ENCODE results near the gene BOLL. TPM values are rescaled to one million over a fixed set of nuclear protein-coding genes. Genes with fewer than 3 reads are reported as not detected.
"Not testable (repeated sequence)": the region's sequence is repeated elsewhere in the genome, so short reads cannot be mapped to it uniquely, and the experiment has no call there.

BOLL gene
- total RNA-seq, 2 experiments from 2014 or later = not detected

GRCh38 chr2:197695971-197696370 lies 89.1 kb downstream of the BOLL start:
- POLR2A ChIA-PET; H3K27ac Mint-ChIP-seq; H3K9me3 Mint-ChIP-seq; H3K4me3 Mint-ChIP-seq; H3K27me3 Mint-ChIP-seq; DNase-seq; CTCF ChIA-PET; H3K36me3 Mint-ChIP-seq (ENCODE audit: low read depth): not testable (repeated sequence)
- peaks cover 14% of the 10 kb centered on the region for H3K4me1 Mint-ChIP-seq

DNA sequence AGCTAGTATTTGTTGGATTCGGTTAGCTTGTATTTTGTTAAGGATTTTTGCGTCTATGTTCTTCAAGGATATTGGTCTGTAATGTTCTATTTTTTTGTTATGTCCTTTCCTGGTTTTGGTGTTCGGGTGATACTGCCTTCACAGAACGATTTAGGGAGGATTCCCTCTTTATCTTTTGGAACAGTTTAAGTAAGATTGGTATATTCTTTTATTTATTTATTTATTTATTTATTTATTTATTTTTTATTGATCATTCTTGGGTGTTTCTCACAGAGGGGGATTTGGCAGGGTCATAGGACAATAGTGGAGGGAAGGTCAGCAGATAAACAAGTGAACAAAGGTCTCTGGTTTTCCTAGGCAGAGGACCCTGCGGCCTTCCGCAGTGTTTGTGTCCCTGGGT lies 89.9 kb downstream of the BOLL start:
- H3K9me3 Mint-ChIP-seq; H3K36me3 Mint-ChIP-seq (ENCODE audit: low read depth); H3K4me3 Mint-ChIP-seq; POLR2A ChIA-PET; H3K27me3 Mint-ChIP-seq; H3K27ac Mint-ChIP-seq; DNase-seq; CTCF ChIA-PET: not testable (repeated sequence)
- peaks cover 12% of the 10 kb centered on the region for H3K4me1 Mint-ChIP-seq

GRCh38 chr2:197677483-197677882 lies 107.6 kb downstream of the BOLL start:
- no peak for DNase-seq
- Mint-ChIP-seq H3K36me3 (ENCODE audit: low read depth) (no peaks in the 10 kb centered on the region), H3K27me3 (peaks cover 24% of the 10 kb centered on the region), H3K4me1 (no peaks in the 10 kb centered on the region), H3K9me3 (no peaks in the 10 kb centered on the region), H3K27ac (no peak overlapping the region), H3K4me3 (no peak overlapping the region)
- ChIA-PET POLR2A (no interaction called here), CTCF (no interaction called here)

GRCh38 chr2:197677056-197677455 lies 108.1 kb downstream of the BOLL start:
- H3K27me3 Mint-ChIP-seq = peaks cover 25% of the 10 kb centered on the region
- DNase-seq = no peak
- H3K4me1 Mint-ChIP-seq = no peaks in the 10 kb centered on the region
- no peaks in the 10 kb centered on the region for H3K36me3 Mint-ChIP-seq (ENCODE audit: low read depth)
- no peak overlapping the region for H3K4me3 Mint-ChIP-seq
- ChIA-PET POLR2A (no interaction called here), CTCF (no interaction called here)
- H3K27ac Mint-ChIP-seq = no peak overlapping the region
- no peaks in the 10 kb centered on the region for H3K9me3 Mint-ChIP-seq

Other genes with a start within 250 kb of the BOLL start
- not detected for gene RFTN2, start 109.7 kb downstream of the BOLL start, total RNA-seq
- 1 to 10 TPM; 9.6 to 9.9 TPM for gene MARS2, start 80.0 kb downstream of the BOLL start, total RNA-seq
- 1 to 10 TPM; 1.2 to 1.6 TPM for gene PLCL1, start 19.3 kb upstream of the BOLL start, total RNA-seq